Liver (tissue), 3 donors: ENCODE results near the gene EPS8L1.

Experiments
- EGR1 ChIP-seq, 2 donors: IDR thresholded peaks; 2 replicates each; pipeline ENCODE4 v1.6.1; 2016 to 2018; ENCODE audit warnings: antibody characterized with exemption in 2 of 2, low read depth in 2 of 2
- GABPA ChIP-seq, 2 donors: IDR thresholded peaks in 1 of 2; conservative IDR thresholded peaks in 1 of 2; 2 replicates each; pipeline ENCODE4 v1.6.1; 2016; ENCODE audit warnings: antibody characterized with exemption in 2 of 2, mild to moderate bottlenecking in 1 of 2, moderate library complexity in 1 of 2
- SP1 ChIP-seq: IDR thresholded peaks from 2 replicates; pipeline ENCODE4 v1.6.1; 2018; ENCODE audit warnings: antibody characterized with exemption, mild to moderate bottlenecking
- TF ChIP-seq, protein P1 (sequence below): fragments of 150-350 bp; IDR thresholded peaks from 2 replicates; pipeline ENCODE4 v1.5.1; 2017; ENCODE audit warnings: improper control_type of control experiment, low read depth, low read length; ENCODE audit not compliant: missing input control
- TF ChIP-seq, protein P2 (sequence below): IDR thresholded peaks from 2 replicates; pipeline ENCODE4 v1.6.1; 2016; ENCODE audit warnings: antibody characterized with exemption
- TF ChIP-seq, protein P3 (sequence below): IDR thresholded peaks from 2 replicates; pipeline ENCODE4 v1.6.1; 2016; ENCODE audit warnings: antibody characterized with exemption, mild to moderate bottlenecking
- donor health status: healthy.
- donor health status: healthy.

DNA sequence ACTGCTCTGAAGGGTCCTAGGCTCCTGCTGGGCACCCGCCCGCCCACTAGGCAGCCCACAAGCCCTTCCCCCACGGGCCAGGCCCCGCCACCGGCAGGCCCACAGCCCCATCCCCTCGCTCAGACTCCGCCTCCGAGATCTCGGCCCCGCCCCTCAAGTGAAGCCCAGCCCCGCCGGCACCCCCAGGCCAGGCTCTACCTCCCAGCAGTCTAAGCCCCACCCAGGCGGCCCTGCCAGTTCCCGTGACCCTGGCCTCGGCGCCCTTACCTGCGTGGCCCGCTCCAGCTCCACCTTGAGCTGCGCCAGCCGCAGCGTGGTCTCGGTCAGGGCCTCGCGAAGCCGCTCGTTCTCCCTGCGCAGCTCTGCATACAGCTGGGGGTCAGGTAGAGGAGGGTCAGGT, 16.3 kb downstream of the EPS8L1 start:
- TF ChIP-seq GABPA (IDR thresholded peaks at IDR 0.05 in 1 of 2, conservative IDR thresholded peaks at IDR 0.05 in 1 of 2) = no peak
- TF ChIP-seq, protein P1, sequence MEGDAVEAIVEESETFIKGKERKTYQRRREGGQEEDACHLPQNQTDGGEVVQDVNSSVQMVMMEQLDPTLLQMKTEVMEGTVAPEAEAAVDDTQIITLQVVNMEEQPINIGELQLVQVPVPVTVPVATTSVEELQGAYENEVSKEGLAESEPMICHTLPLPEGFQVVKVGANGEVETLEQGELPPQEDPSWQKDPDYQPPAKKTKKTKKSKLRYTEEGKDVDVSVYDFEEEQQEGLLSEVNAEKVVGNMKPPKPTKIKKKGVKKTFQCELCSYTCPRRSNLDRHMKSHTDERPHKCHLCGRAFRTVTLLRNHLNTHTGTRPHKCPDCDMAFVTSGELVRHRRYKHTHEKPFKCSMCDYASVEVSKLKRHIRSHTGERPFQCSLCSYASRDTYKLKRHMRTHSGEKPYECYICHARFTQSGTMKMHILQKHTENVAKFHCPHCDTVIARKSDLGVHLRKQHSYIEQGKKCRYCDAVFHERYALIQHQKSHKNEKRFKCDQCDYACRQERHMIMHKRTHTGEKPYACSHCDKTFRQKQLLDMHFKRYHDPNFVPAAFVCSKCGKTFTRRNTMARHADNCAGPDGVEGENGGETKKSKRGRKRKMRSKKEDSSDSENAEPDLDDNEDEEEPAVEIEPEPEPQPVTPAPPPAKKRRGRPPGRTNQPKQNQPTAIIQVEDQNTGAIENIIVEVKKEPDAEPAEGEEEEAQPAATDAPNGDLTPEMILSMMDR = no peak
- TF ChIP-seq, protein P2, sequence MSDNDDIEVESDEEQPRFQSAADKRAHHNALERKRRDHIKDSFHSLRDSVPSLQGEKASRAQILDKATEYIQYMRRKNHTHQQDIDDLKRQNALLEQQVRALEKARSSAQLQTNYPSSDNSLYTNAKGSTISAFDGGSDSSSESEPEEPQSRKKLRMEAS = no peak
- TF ChIP-seq, protein P3, sequence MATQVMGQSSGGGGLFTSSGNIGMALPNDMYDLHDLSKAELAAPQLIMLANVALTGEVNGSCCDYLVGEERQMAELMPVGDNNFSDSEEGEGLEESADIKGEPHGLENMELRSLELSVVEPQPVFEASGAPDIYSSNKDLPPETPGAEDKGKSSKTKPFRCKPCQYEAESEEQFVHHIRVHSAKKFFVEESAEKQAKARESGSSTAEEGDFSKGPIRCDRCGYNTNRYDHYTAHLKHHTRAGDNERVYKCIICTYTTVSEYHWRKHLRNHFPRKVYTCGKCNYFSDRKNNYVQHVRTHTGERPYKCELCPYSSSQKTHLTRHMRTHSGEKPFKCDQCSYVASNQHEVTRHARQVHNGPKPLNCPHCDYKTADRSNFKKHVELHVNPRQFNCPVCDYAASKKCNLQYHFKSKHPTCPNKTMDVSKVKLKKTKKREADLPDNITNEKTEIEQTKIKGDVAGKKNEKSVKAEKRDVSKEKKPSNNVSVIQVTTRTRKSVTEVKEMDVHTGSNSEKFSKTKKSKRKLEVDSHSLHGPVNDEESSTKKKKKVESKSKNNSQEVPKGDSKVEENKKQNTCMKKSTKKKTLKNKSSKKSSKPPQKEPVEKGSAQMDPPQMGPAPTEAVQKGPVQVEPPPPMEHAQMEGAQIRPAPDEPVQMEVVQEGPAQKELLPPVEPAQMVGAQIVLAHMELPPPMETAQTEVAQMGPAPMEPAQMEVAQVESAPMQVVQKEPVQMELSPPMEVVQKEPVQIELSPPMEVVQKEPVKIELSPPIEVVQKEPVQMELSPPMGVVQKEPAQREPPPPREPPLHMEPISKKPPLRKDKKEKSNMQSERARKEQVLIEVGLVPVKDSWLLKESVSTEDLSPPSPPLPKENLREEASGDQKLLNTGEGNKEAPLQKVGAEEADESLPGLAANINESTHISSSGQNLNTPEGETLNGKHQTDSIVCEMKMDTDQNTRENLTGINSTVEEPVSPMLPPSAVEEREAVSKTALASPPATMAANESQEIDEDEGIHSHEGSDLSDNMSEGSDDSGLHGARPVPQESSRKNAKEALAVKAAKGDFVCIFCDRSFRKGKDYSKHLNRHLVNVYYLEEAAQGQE = no peak
- TF ChIP-seq EGR1 (IDR thresholded peaks at IDR 0.05; ENCODE audit: low read depth in 2 of 2) = no peak
- no peak for TF ChIP-seq SP1
